Testis (tissue), 3 donors: Measurements from ENCODE around the gene ZNF764. TPM values are rescaled to one million over a fixed set of nuclear protein-coding genes. Genes with fewer than 3 reads are reported as not detected.
A peak's percentile ranks its signal among the peaks of the same experiment; 100 is the strongest.

Experiments used
- DNase-seq: peaks from one replicate; pipeline ENCODE4 v3.0.0-alpha.2; 2019
- H3K27ac ChIP-seq, 2 donors: fragments of 200-600 bp; sonication (generic); one replicate each; pipeline ENCODE4 v1.5.1; 2019
- H3K27me3 ChIP-seq: fragments of 200-600 bp; sonication (generic); one replicate; pipeline ENCODE4 v1.5.1; 2019
- H3K36me3 ChIP-seq: fragments of 200-600 bp; sonication (generic); one replicate; pipeline ENCODE4 v1.5.1; 2017; ENCODE audit warnings: low read depth; ENCODE audit errors: missing control alignments
- H3K4me1 ChIP-seq: fragments of 200-600 bp; sonication (generic); one replicate; pipeline ENCODE4 v1.5.1; 2019
- H3K4me3 ChIP-seq, 2 donors: fragments of 200-600 bp; sonication (generic); one replicate each; pipeline ENCODE4 v1.5.1; 2017 to 2019
- H3K9me3 ChIP-seq: fragments of 200-600 bp; sonication (generic); one replicate; pipeline ENCODE4 v1.5.1; 2017
- CTCF ChIP-seq, 3 experiments: fragments of 450-650 bp in 2 of 3; fragments of 200-600 bp in 1 of 3; sonication (generic) in 1 of 3; IDR thresholded peaks; one replicate each; pipeline ENCODE4 v1.5.1; 2016 to 2019; ENCODE audit warnings: antibody characterized with exemption in 3 of 3, mild to moderate bottlenecking in 2 of 3, moderate library complexity in 1 of 3
- POLR2A ChIP-seq: fragments of 450-650 bp; IDR thresholded peaks from one replicate; pipeline ENCODE4 v1.6.1; 2017; ENCODE audit warnings: antibody characterized with exemption, mild to moderate bottlenecking, moderate library complexity
- WGBS, 2 donors: methylation state at CpG; one replicate each; pipeline ENCODE4 v1.1.5; 2018; 5-methylcytosine and 5-hydroxymethylcytosine counted together
- intact Hi-C: fragments of 100-400 bp; cut with DNase I; formaldehyde crosslinking; loops from one replicate; pipeline ENCODE4 v1.15.1; 2023; ENCODE audit warnings: low total_unique reads
- polyA plus RNA-seq: library from polyadenylated mRNA; stranded (reverse); fragments of 350-450 nt; fragmentation: Illumina TruSeq; extraction: RNeasy Lipid Tissue Mini Kit (QIAGEN cat#74804); gene quantifications from one replicate; pipeline ENCODE4 v1.2.3, GENCODE V29; 2014; ENCODE audit warnings: low read depth, low replicate concordance; ENCODE audit not compliant: insufficient read depth
- total RNA-seq, 2 donors: library from RNA; depleted of rRNA; stranded (reverse); fragments of >200 nt; gene quantifications; one replicate each; pipeline ENCODE4 v1.2.3, GENCODE V29; 2016

Gene ZNF764
- total and polyA plus RNA-seq, 3 donors from 2014 or later = 11.3 to 23.2 (median 21.9) TPM

GRCh38 chr16:30535777-30536190 lies 22.4 kb downstream of the ZNF764 start:
- Histone ChIP-seq H3K4me3 (peak overlapping the region; percentile 77 to 97), H3K27me3 (no peaks in the 10 kb centered on the region), H3K36me3 (no peaks in the 10 kb centered on the region), H3K4me1 (peaks cover 8% of the 10 kb centered on the region), H3K9me3 (no peaks in the 10 kb centered on the region), H3K27ac (peak overlapping the region; percentile 94 to 95)
- peak; percentile 90 for DNase-seq
- intact Hi-C loops = no loop called here
- 22 to 25% methylated on average over 12 of the region's 12 CpGs for WGBS, 2 donors
- TF ChIP-seq CTCF (IDR thresholded peaks at IDR 0.05) (peak in 2 of 3 experiments; percentile 60 to 65), POLR2A (no peak)

GRCh38 chr16:30535106-30535776 lies 22.9 kb downstream of the ZNF764 start:
- intact Hi-C loops = no loop called here
- WGBS, 2 donors = 3% methylated on average over 18 of the region's 18 CpGs
- H3K36me3 ChIP-seq = no peaks in the 10 kb centered on the region
- H3K4me1 ChIP-seq = peaks cover 8% of the 10 kb centered on the region
- H3K4me3 ChIP-seq = peak overlapping the region; percentile 77 to 97
- H3K9me3 ChIP-seq = no peaks in the 10 kb centered on the region
- TF ChIP-seq POLR2A (no peak), CTCF (IDR thresholded peaks at IDR 0.05) (no peak)
- DNase-seq = no peak
- H3K27ac ChIP-seq = peak overlapping the region; percentile 94 to 95
- H3K27me3 ChIP-seq = no peaks in the 10 kb centered on the region

GRCh38 chr16:30534368-30535105 lies 23.6 kb downstream of the ZNF764 start, which contains the start of gene ZNF747:
ZNF747 (minus strand) TSS chr16:30534858; CDS start chr16:30534679, 179 bp downstream.
- no peaks in the 10 kb centered on the region for H3K9me3 ChIP-seq
- H3K4me3 ChIP-seq = peak within 1 kb of the TSS; percentile 77 to 97
- no peak for TF ChIP-seq POLR2A
- peak in 1 of 3 experiments; percentile 2 for TF ChIP-seq CTCF (IDR thresholded peaks at IDR 0.05)
- DNase-seq = peak; percentile 95
- H3K36me3 ChIP-seq = no peaks in the 10 kb centered on the region
- H3K4me1 ChIP-seq = peaks cover 8% of the 10 kb centered on the region
- WGBS, 2 donors = 0 to 1% methylated on average over 5 to 48 of the region's 70 CpGs
- no peaks in the 10 kb centered on the region for H3K27me3 ChIP-seq
- H3K27ac ChIP-seq = peak within 1 kb of the TSS; percentile 94 to 95
- intact Hi-C loops = no loop called here

- 6 to 10% methylated on average over 16 to 27 of the region's 29 CpGs for WGBS, 2 donors
- DNase-seq = no peak
These were observed 24.3 kb downstream of the ZNF764 start for GRCh38 chr16:30533748-30534367.

More at GRCh38 chr16:30533748-30534367, 24.3 kb downstream of the ZNF764 start:
- Histone ChIP-seq H3K36me3 (no peaks in the 10 kb centered on the region), H3K27me3 (no peaks in the 10 kb centered on the region), H3K4me1 (peaks cover 8% of the 10 kb centered on the region), H3K9me3 (no peaks in the 10 kb centered on the region), H3K27ac (peak overlapping the region; percentile 94 to 95), H3K4me3 (peak overlapping the region; percentile 77 to 97)
- intact Hi-C loops = no loop called here
- TF ChIP-seq POLR2A (no peak), CTCF (IDR thresholded peaks at IDR 0.05) (no peak)
